Suprapubic skin (tissue), 4 donors: ENCODE results near the gene MAPK4. TPM values are rescaled to one million over a fixed set of nuclear protein-coding genes. Genes with fewer than 3 reads are reported as not detected.
"Not testable (repeated sequence)": the region's sequence is repeated elsewhere in the genome, so short reads cannot be mapped to it uniquely, and the experiment has no call there.

ENCODE experiments used
- DNase-seq, 2 donors: peaks; one replicate each; pipeline ENCODE4 v3.0.0-alpha.2; 2019; ENCODE audit warnings: low spot score in 2 of 2
- H3K27ac ChIP-seq: fragments of 200-600 bp; sonication (generic); one replicate; pipeline ENCODE4 v1.5.1; 2019
- H3K27me3 ChIP-seq: fragments of 200-600 bp; sonication (generic); one replicate; pipeline ENCODE4 v1.5.1; 2019
- H3K36me3 ChIP-seq: fragments of 200-600 bp; sonication (generic); one replicate; pipeline ENCODE4 v1.5.1; 2019
- H3K4me1 ChIP-seq: fragments of 200-600 bp; sonication (generic); one replicate; pipeline ENCODE4 v1.5.1; 2019
- H3K4me3 ChIP-seq: fragments of 200-600 bp; sonication (generic); one replicate; pipeline ENCODE4 v1.5.1; 2019; ENCODE audit warnings: mild to moderate bottlenecking
- H3K9me3 ChIP-seq: fragments of 200-600 bp; sonication (generic); one replicate; pipeline ENCODE4 v1.5.1; 2019
- CTCF ChIP-seq, 2 donors: fragments of 200-600 bp in 1 of 2; fragments of 450-650 bp in 1 of 2; sonication (generic) in 1 of 2; IDR thresholded peaks; one replicate each; pipeline ENCODE4 v1.5.1; 2016 to 2019; ENCODE audit warnings: antibody characterized with exemption in 2 of 2, mild to moderate bottlenecking in 1 of 2, moderate library complexity in 1 of 2
- EP300 ChIP-seq: sonication (generic); formaldehyde crosslinking; IDR thresholded peaks from one replicate; pipeline ENCODE4 v1.6.1; 2017; ENCODE audit warnings: antibody characterized with exemption
- POLR2A ChIP-seq, 2 donors: fragments of 450-650 bp; IDR thresholded peaks; one replicate each; pipeline ENCODE4 v1.6.1; 2017; ENCODE audit warnings: antibody characterized with exemption in 2 of 2, mild to moderate bottlenecking in 2 of 2, moderate library complexity in 2 of 2
- POLR2AphosphoS5 ChIP-seq, 3 donors: sonication (generic); formaldehyde crosslinking; IDR thresholded peaks; one replicate each; pipeline ENCODE4 v1.6.1; 2017; ENCODE audit warnings: antibody characterized with exemption in 3 of 3
- WGBS: methylation state at CpG from one replicate; pipeline ENCODE4 v1.1.5; 2018; 5-methylcytosine and 5-hydroxymethylcytosine counted together
- total RNA-seq, 4 donors: library from RNA; depleted of rRNA; stranded (reverse); fragments of >200 nt; gene quantifications; one replicate each; pipeline ENCODE4 v1.1.0, GENCODE V29; 2016

MAPK4 gene
- total RNA-seq, 4 donors from 2014 or later = 1.9 to 4.8 (median 2.4) TPM

- H3K4me3 ChIP-seq = no peak overlapping the region
- H3K9me3 ChIP-seq = no peaks in the 10 kb centered on the region
- H3K4me1 ChIP-seq = no peaks in the 10 kb centered on the region
- TF ChIP-seq POLR2AphosphoS5 (IDR thresholded peaks at IDR 0.05) (no peak), CTCF (IDR thresholded peaks at IDR 0.05) (no peak), POLR2A (IDR thresholded peaks at IDR 0.05) (no peak), EP300 (no peak)
- no peak overlapping the region for H3K27ac ChIP-seq
- H3K27me3 ChIP-seq = peaks cover 3% of the 10 kb centered on the region
- no peaks in the 10 kb centered on the region for H3K36me3 ChIP-seq
- DNase-seq = no peak
These were observed 10.0 kb downstream of the MAPK4 start for GRCh38 chr18:50569930-50570329.

GRCh38 chr18:50571606-50572005 lies 11.7 kb downstream of the MAPK4 start:
- Histone ChIP-seq H3K27ac (no peak overlapping the region), H3K27me3 (no peaks in the 10 kb centered on the region), H3K9me3 (no peaks in the 10 kb centered on the region), H3K4me1 (no peaks in the 10 kb centered on the region), H3K4me3 (no peak overlapping the region), H3K36me3 (no peaks in the 10 kb centered on the region)
- no peak for DNase-seq
- TF ChIP-seq CTCF (IDR thresholded peaks at IDR 0.05) = no peak
- no peak for TF ChIP-seq POLR2A (IDR thresholded peaks at IDR 0.05)
- no peak for TF ChIP-seq POLR2AphosphoS5 (IDR thresholded peaks at IDR 0.05)
- TF ChIP-seq EP300 = no peak
- WGBS = 71% methylated on average over 2 of the region's 2 CpGs

- 77% methylated on average over 3 of the region's 3 CpGs for WGBS
These were observed 13.3 kb downstream of the MAPK4 start for GRCh38 chr18:50573196-50573595.

GRCh38 chr18:50573679-50574078 lies 13.8 kb downstream of the MAPK4 start:
- TF ChIP-seq POLR2A (IDR thresholded peaks at IDR 0.05) = no peak
- no peak for TF ChIP-seq POLR2AphosphoS5 (IDR thresholded peaks at IDR 0.05)
- TF ChIP-seq EP300 = no peak
- no peak for TF ChIP-seq CTCF (IDR thresholded peaks at IDR 0.05)
- Histone ChIP-seq H3K4me3 (no peak overlapping the region), H3K27me3 (no peaks in the 10 kb centered on the region), H3K9me3 (no peaks in the 10 kb centered on the region), H3K36me3 (no peaks in the 10 kb centered on the region), H3K4me1 (no peaks in the 10 kb centered on the region), H3K27ac (no peak overlapping the region)
- 91% methylated on average over 3 of the region's 3 CpGs for WGBS
- no peak for DNase-seq

More at GRCh38 chr18:50573196-50573595, 13.3 kb downstream of the MAPK4 start:
- H3K36me3 ChIP-seq, H3K27me3 ChIP-seq, DNase-seq, H3K4me3 ChIP-seq, H3K4me1 ChIP-seq, H3K27ac ChIP-seq, H3K9me3 ChIP-seq: not testable (repeated sequence)

- no peak for DNase-seq
- Histone ChIP-seq H3K36me3 (no peaks in the 10 kb centered on the region), H3K9me3 (no peaks in the 10 kb centered on the region), H3K4me1 (no peaks in the 10 kb centered on the region), H3K27ac (no peak overlapping the region), H3K4me3 (no peak overlapping the region), H3K27me3 (no peaks in the 10 kb centered on the region)
- 61% methylated on average over 6 of the region's 6 CpGs for WGBS
- TF ChIP-seq EP300 (no peak), CTCF (IDR thresholded peaks at IDR 0.05) (no peak), POLR2A (IDR thresholded peaks at IDR 0.05) (no peak), POLR2AphosphoS5 (IDR thresholded peaks at IDR 0.05) (no peak)
These were observed 18.1 kb downstream of the MAPK4 start for GRCh38 chr18:50578030-50578429.

- no peaks in the 10 kb centered on the region for H3K9me3 ChIP-seq
- DNase-seq = no peak
- WGBS = 56% methylated on average over 3 of the region's 3 CpGs
- no peak overlapping the region for H3K27ac ChIP-seq
- H3K4me3 ChIP-seq = no peak overlapping the region
- TF ChIP-seq EP300 = no peak
- TF ChIP-seq CTCF (IDR thresholded peaks at IDR 0.05) = no peak
- TF ChIP-seq POLR2A (IDR thresholded peaks at IDR 0.05) = no peak
- no peak for TF ChIP-seq POLR2AphosphoS5 (IDR thresholded peaks at IDR 0.05)
- no peaks in the 10 kb centered on the region for H3K4me1 ChIP-seq
- H3K36me3 ChIP-seq = no peaks in the 10 kb centered on the region
- H3K27me3 ChIP-seq = no peaks in the 10 kb centered on the region
These were observed 18.8 kb downstream of the MAPK4 start for GRCh38 chr18:50578651-50579050.
